Measurements from ENCODE around the gene HLA-E.
"Not testable (repeated sequence)": the region's sequence is repeated elsewhere in the genome, so short reads cannot be mapped to it uniquely, and the experiment has no call there.

The HLA-E gene

GRCh38 chr6:30480536-30481156, 8.7 kb upstream of the HLA-E start:
- no peak for DNase-seq (ENCODE audit: low read depth in 2 of 2, low spot score in 1 of 2)

GRCh38 chr6:30481211-30481964, 7.9 kb upstream of the HLA-E start:
- no peak for DNase-seq (ENCODE audit: low read depth in 2 of 2, low spot score in 1 of 2)

- DNase-seq (ENCODE audit: low read depth in 2 of 2, low spot score in 1 of 2): peak in 1 of 2 donors; percentile 64
Observed at GRCh38 chr6:30481965-30482644, 7.2 kb upstream of the HLA-E start.

GRCh38 chr6:30483677-30484279, 5.5 kb upstream of the HLA-E start:
- no peak for DNase-seq (ENCODE audit: low read depth in 2 of 2, low spot score in 1 of 2)

- no peak for DNase-seq (ENCODE audit: low read depth in 2 of 2, low spot score in 1 of 2)
Observed at GRCh38 chr6:30485236-30485635, 4.1 kb upstream of the HLA-E start.

- no peak for DNase-seq (ENCODE audit: low read depth in 2 of 2, low spot score in 1 of 2)
Observed at GRCh38 chr6:30487926-30488325, 1.4 kb upstream of the HLA-E start.

- DNase-seq (ENCODE audit: low read depth in 2 of 2, low spot score in 1 of 2): not testable (repeated sequence)
Observed at GRCh38 chr6:30488697-30489080, 620 bp upstream of the HLA-E start.

- DNase-seq (ENCODE audit: low read depth in 2 of 2, low spot score in 1 of 2): peak; percentile 71 to 76
Observed at GRCh38 chr6:30490026-30490876, 942 bp downstream of the HLA-E start.

GRCh38 chr6:30491291-30491953, 2.1 kb downstream of the HLA-E start:
- DNase-seq (ENCODE audit: low read depth in 2 of 2, low spot score in 1 of 2): not testable (repeated sequence)

- no peak for DNase-seq (ENCODE audit: low read depth in 2 of 2, low spot score in 1 of 2)
Observed at GRCh38 chr6:30491991-30492952, 3.0 kb downstream of the HLA-E start.

GRCh38 chr6:30493643-30494250, 4.4 kb downstream of the HLA-E start:
- DNase-seq (ENCODE audit: low read depth in 2 of 2, low spot score in 1 of 2): no peak

GRCh38 chr6:30494291-30494861, 5.1 kb downstream of the HLA-E start:
- DNase-seq (ENCODE audit: low read depth in 2 of 2, low spot score in 1 of 2): no peak

GRCh38 chr6:30495060-30495459, 5.8 kb downstream of the HLA-E start:
- not testable (repeated sequence) for DNase-seq (ENCODE audit: low read depth in 2 of 2, low spot score in 1 of 2)

- no peak for DNase-seq (ENCODE audit: low read depth in 2 of 2, low spot score in 1 of 2)
Observed at GRCh38 chr6:30495993-30496392, 6.7 kb downstream of the HLA-E start.

GRCh38 chr6:30497261-30497599, 7.9 kb downstream of the HLA-E start:
- DNase-seq (ENCODE audit: low read depth in 2 of 2, low spot score in 1 of 2): not testable (repeated sequence)

GRCh38 chr6:30497714-30498113, 8.4 kb downstream of the HLA-E start:
- DNase-seq (ENCODE audit: low read depth in 2 of 2, low spot score in 1 of 2): no peak

GRCh38 chr6:30498705-30499104, 9.4 kb downstream of the HLA-E start:
- DNase-seq (ENCODE audit: low read depth in 2 of 2, low spot score in 1 of 2): not testable (repeated sequence)
